HL-60 (cell line): ENCODE results near the gene SDS.

Experiments used
- DNase-seq, 2 experiments: peaks; one replicate each; pipeline ENCODE4 v3.0.0-alpha.2; 2010 to 2020; ENCODE audit warnings: low read depth in 1 of 2, low spot score in 1 of 2
- H3K27ac ChIP-seq: fragments of 250-450 bp; sonication (Bioruptor Pico); replicated peaks from 2 replicates; pipeline ENCODE4 v1.5.1; 2020; ENCODE audit warnings: mild to moderate bottlenecking, moderate library complexity
- H3K27me3 ChIP-seq: fragments of 250-450 bp; sonication (Bioruptor Pico); 2 replicates; pipeline ENCODE4 v1.5.1; 2021; ENCODE audit warnings: mild to moderate bottlenecking, moderate library complexity; ENCODE audit not compliant: insufficient read depth, poor library complexity, severe bottlenecking
- H3K4me3 ChIP-seq: replicated peaks from 2 replicates; pipeline ENCODE4 v1.5.1; 2011; ENCODE audit warnings: mild to moderate bottlenecking, control low read depth, low read length; ENCODE audit not compliant: insufficient read depth
- GABPA ChIP-seq: IDR thresholded peaks from 2 replicates; pipeline ENCODE4 v1.6.1; 2012; ENCODE audit warnings: low read depth
- POLR2AphosphoS5 ChIP-seq: IDR thresholded peaks from 2 replicates; pipeline ENCODE4 v1.6.1; 2012; ENCODE audit warnings: low read depth
- SPI1 ChIP-seq: IDR thresholded peaks from 2 replicates; pipeline ENCODE4 v1.6.1; 2012; ENCODE audit warnings: low read depth, mild to moderate bottlenecking, borderline replicate concordance
- TF ChIP-seq, protein P1 (sequence below): IDR thresholded peaks from one replicate; pipeline ENCODE4 v1.5.1; 2011; ENCODE audit warnings: low read length, control low read depth, inconsistent platforms; ENCODE audit not compliant: insufficient read depth
- TF ChIP-seq, protein P2 (sequence below): IDR thresholded peaks from 2 replicates; pipeline ENCODE4 v1.6.1; 2012; ENCODE audit warnings: low read depth; ENCODE audit not compliant: insufficient replicate concordance

Gene SDS

DNA sequence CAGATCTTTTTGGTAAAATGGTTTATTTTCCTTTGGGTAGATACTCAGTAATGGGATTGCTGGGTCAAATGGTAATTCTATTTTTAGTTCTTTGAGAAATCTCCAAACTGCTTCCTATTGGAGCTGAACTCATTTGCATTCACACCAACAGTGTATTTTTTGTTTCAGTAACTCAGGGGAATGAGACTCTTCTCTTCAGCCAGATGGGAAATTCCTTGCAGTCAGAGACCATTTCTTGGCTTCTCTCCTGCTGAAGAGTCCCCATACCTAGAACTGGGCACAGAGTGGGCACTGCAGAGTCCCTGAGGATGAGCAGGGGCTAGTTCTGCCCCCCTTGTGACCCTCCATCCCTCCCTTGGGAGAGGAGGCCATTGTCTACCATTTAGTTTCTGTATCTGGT is 29.3 kb upstream of the SDS start:
- TF ChIP-seq, protein P1, sequence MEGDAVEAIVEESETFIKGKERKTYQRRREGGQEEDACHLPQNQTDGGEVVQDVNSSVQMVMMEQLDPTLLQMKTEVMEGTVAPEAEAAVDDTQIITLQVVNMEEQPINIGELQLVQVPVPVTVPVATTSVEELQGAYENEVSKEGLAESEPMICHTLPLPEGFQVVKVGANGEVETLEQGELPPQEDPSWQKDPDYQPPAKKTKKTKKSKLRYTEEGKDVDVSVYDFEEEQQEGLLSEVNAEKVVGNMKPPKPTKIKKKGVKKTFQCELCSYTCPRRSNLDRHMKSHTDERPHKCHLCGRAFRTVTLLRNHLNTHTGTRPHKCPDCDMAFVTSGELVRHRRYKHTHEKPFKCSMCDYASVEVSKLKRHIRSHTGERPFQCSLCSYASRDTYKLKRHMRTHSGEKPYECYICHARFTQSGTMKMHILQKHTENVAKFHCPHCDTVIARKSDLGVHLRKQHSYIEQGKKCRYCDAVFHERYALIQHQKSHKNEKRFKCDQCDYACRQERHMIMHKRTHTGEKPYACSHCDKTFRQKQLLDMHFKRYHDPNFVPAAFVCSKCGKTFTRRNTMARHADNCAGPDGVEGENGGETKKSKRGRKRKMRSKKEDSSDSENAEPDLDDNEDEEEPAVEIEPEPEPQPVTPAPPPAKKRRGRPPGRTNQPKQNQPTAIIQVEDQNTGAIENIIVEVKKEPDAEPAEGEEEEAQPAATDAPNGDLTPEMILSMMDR: no peak
- TF ChIP-seq, protein P2, sequence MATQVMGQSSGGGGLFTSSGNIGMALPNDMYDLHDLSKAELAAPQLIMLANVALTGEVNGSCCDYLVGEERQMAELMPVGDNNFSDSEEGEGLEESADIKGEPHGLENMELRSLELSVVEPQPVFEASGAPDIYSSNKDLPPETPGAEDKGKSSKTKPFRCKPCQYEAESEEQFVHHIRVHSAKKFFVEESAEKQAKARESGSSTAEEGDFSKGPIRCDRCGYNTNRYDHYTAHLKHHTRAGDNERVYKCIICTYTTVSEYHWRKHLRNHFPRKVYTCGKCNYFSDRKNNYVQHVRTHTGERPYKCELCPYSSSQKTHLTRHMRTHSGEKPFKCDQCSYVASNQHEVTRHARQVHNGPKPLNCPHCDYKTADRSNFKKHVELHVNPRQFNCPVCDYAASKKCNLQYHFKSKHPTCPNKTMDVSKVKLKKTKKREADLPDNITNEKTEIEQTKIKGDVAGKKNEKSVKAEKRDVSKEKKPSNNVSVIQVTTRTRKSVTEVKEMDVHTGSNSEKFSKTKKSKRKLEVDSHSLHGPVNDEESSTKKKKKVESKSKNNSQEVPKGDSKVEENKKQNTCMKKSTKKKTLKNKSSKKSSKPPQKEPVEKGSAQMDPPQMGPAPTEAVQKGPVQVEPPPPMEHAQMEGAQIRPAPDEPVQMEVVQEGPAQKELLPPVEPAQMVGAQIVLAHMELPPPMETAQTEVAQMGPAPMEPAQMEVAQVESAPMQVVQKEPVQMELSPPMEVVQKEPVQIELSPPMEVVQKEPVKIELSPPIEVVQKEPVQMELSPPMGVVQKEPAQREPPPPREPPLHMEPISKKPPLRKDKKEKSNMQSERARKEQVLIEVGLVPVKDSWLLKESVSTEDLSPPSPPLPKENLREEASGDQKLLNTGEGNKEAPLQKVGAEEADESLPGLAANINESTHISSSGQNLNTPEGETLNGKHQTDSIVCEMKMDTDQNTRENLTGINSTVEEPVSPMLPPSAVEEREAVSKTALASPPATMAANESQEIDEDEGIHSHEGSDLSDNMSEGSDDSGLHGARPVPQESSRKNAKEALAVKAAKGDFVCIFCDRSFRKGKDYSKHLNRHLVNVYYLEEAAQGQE: no peak
- TF ChIP-seq SPI1 (no peak), GABPA (no peak), POLR2AphosphoS5 (no peak)

DNA sequence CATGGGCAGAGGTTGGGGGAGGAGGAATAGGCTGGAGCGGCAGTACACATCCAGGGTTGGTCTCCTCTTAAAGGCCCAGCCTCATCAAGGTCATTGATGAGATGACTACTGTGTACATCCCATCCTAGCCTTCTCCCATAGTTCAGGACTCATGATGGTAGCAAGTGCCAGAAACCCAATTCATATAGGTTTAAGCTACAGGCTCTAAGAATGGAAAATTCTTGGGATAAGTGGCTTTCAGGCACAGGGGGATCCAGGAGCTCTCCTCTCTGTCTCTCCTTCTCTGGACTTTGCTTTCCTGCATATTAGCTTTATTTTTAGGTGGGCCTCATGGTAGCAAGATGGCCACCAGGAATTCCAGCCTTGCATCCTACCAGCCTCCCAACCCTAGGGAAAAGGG is 24.8 kb upstream of the SDS start:
- Histone ChIP-seq H3K27ac (no peak overlapping the region), H3K27me3 (peaks cover 8% of the 10 kb centered on the region), H3K4me3 (no peak overlapping the region)
- TF ChIP-seq SPI1 (no peak), GABPA (no peak), POLR2AphosphoS5 (no peak)
- TF ChIP-seq, protein P2: no peak
- TF ChIP-seq, protein P1: no peak
- no peak for DNase-seq

More for the DNA sequence above, 29.3 kb upstream of the SDS start:
- Histone ChIP-seq H3K4me3 (no peak overlapping the region), H3K27me3 (peaks cover 3% of the 10 kb centered on the region), H3K27ac (no peak overlapping the region)
- no peak for DNase-seq

DNA sequence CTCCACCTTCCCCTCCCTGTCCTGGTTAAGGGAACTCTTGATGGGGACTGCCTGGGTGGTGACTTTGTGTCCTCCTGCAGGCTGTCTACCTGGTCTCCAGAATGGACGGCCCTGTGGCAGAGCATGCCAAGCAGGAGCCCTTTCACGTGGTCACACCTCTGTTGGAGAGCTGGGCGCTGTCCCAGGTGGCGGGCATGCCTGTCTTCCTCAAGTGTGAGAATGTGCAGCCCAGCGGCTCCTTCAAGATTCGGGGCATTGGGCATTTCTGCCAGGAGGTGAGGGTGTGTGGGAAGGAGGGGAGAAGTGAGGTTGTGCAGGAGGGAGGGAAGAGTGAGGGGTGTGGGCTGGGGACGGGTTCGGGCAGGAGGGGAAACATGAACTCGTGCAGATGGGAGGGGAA is 24.2 kb upstream of the SDS start:
- no peak overlapping the region for H3K27ac ChIP-seq
- H3K4me3 ChIP-seq: no peak overlapping the region
- no peak for TF ChIP-seq GABPA
- TF ChIP-seq, protein P1: no peak
- TF ChIP-seq, protein P2: peak; percentile 73
- peaks cover 8% of the 10 kb centered on the region for H3K27me3 ChIP-seq
- no peak for DNase-seq
